AG09309 (cell line): Measurements from ENCODE around the gene PCDHGA10.
A peak's percentile ranks its signal among the peaks of the same experiment; 100 is the strongest.
"Not testable (repeated sequence)": the region's sequence is repeated elsewhere in the genome, so short reads cannot be mapped to it uniquely, and the experiment has no call there.

Experiments
- DNase-seq: peaks from one replicate; pipeline ENCODE4 v3.0.0-alpha.2; 2010; ENCODE audit warnings: low read depth
- H3K4me3 ChIP-seq: 2 replicates; pipeline ENCODE4 v1.5.1; 2011; ENCODE audit warnings: mild to moderate bottlenecking, low read depth, low read length, moderate library complexity; ENCODE audit not compliant: control insufficient read depth
- CTCF ChIP-seq: IDR thresholded peaks from 2 replicates; pipeline ENCODE4 v1.5.1; 2011; ENCODE audit warnings: mild to moderate bottlenecking, low read depth, low read length, inconsistent platforms; ENCODE audit not compliant: insufficient read depth, control insufficient read depth; ENCODE audit errors: missing control alignments

The PCDHGA10 gene

DNA sequence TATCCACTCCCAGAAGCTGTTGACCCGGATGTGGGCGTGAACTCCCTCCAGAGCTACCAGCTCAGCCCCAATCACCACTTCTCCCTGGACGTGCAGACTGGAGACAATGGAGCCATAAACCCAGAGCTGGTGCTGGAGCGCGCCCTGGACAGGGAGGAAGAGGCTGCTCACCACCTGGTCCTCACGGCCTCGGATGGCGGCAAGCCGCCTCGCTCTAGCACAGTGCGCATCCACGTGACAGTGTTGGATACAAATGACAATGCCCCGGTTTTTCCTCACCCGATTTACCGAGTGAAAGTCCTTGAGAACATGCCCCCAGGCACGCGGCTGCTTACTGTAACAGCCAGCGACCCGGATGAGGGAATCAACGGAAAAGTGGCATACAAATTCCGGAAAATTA, 19.5 kb upstream of the PCDHGA10 start:
- no peak for DNase-seq
- TF ChIP-seq CTCF, result no peak
- H3K4me3 ChIP-seq, result no peak overlapping the region

DNA sequence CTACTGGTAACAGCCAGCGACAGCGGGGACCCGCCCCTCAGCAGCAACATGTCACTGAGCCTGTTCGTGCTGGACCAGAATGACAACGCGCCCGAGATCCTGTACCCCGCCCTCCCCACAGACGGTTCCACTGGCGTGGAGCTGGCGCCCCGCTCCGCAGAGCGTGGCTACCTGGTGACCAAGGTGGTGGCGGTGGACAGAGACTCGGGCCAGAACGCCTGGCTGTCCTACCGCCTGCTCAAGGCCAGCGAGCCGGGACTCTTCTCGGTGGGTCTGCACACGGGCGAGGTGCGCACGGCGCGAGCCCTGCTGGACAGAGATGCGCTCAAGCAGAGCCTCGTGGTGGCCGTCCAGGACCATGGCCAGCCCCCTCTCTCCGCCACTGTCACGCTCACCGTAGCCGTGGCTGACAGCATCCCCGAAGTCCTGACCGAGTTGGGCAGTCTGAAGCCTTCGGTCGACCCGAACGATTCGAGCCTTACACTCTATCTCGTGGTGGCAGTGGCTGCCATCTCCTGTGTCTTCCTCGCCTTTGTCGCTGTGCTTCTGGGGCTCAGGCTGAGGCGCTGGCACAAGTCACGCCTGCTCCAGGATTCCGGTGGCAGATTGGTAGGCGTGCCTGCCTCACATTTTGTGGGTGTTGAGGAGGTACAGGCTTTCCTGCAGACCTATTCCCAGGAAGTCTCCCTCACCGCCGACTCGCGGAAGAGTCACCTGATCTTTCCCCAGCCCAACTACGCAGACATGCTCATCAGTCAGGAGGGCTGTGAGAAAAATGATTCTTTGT, 18.2 kb upstream of the PCDHGA10 start:
- not testable (repeated sequence) for DNase-seq, H3K4me3 ChIP-seq

DNA sequence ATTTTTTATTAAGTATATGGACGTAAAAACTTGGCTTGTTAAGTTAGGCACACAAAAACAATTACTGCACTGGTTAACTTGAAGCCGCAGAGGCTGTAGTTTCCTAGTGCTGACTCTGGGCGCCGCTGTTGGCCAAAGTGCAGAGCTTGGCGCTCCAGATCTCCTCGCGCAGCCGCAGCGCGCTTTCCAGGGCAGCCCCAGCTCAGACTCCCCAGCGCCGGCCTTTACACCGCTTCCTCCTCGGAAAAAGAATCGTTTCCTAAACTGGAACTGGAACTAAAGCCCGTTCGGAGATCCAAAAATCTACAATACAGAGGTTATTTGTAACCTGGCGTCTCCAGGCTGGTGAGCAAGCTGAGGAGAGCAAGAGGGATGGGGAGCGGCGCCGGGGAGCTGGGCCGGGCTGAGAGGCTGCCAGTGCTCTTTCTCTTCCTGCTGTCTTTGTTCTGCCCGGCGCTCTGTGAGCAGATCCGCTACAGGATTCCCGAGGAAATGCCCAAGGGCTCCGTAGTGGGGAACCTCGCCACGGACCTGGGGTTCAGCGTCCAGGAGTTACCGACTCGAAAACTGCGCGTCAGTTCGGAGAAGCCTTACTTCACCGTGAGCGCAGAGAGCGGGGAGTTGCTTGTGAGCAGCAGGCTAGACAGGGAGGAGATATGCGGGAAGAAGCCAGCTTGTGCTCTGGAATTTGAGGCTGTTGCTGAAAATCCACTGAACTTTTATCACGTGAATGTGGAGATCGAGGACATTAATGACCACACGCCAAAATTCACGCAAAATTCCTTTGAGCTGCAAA, 14.8 kb upstream of the PCDHGA10 start, which contains the start of gene PCDHGB5:
Gene PCDHGB5, plus strand, starts transcription at position 192 of the 796 bp plus-strand sequence. Its CDS starts 181 bp downstream, at position 373.
- H3K4me3 ChIP-seq, result peak within 1 kb of the TSS; percentile 29
- DNase-seq, result not testable (repeated sequence)
- peak; percentile 67 for TF ChIP-seq CTCF

- TF ChIP-seq CTCF, result no peak
- H3K4me3 ChIP-seq, result no peak overlapping the region
- DNase-seq, result no peak
Measured at GRCh38 chr5:141398608-141399007, 14.2 kb upstream of the PCDHGA10 start.

- H3K4me3 ChIP-seq, result no peak overlapping the region
- no peak for DNase-seq
- no peak for TF ChIP-seq CTCF
Measured at GRCh38 chr5:141399555-141400258, 13.1 kb upstream of the PCDHGA10 start.

DNA sequence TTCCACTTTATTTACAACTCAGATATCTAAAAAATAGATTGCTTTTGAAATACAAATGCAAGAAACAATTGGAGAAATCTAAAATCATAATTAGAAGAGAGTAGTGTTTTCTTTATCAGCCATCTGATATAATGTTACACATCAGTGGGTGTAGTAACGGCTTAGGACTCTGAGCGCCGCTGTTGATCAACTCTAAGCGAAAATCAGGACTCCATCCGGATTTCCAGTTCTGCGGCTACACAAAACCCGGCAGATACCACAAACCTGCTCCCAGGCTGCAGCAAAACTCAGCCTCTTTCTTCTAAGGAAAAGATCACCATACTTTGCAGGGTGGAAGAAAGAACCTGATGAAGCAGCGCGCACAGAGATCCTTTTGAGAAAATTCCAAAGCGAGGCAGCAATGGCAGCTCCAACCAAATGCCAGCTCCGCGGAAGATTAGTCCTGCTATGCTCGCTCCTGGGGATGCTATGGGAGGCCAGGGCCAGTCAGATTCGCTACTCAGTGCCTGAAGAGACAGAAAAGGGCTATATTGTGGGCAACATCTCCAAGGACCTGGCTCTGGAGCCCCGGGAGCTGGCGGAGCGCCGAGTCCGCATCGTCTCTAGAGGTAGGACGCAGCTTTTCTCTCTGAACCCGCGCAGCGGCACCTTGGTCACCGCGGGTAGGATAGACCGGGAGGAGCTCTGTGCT, 10.1 kb upstream of the PCDHGA10 start, which contains the start of gene PCDHGA9:
Gene PCDHGA9, plus strand, starts transcription at position 226 of the 691 bp plus-strand sequence. Its CDS starts 175 bp downstream, at position 401.
- TF ChIP-seq CTCF, result peak; percentile 33
- DNase-seq, result no peak
- no peak within 1 kb of the TSS for H3K4me3 ChIP-seq
